ENCODE data around the gene COL23A1.

COL23A1 gene

GRCh38 chr5:178338126-178338749, 252.0 kb downstream of the COL23A1 start:
- no peak for DNase-seq (ENCODE audit: low read depth)
- no peak for TF ChIP-seq CTCF (IDR thresholded peaks at IDR 0.05; ENCODE audit: insufficient read depth, low read depth, low read length, missing control alignments)
- H3K4me3 ChIP-seq (ENCODE audit: low read length): no peak overlapping the region

GRCh38 chr5:178337334-178337741, 252.9 kb downstream of the COL23A1 start:
- TF ChIP-seq CTCF (IDR thresholded peaks at IDR 0.05; ENCODE audit: insufficient read depth, low read depth, low read length, missing control alignments): no peak
- DNase-seq (ENCODE audit: low read depth): no peak
- H3K4me3 ChIP-seq (ENCODE audit: low read length): no peak overlapping the region

GRCh38 chr5:178336889-178337288, 253.3 kb downstream of the COL23A1 start:
- no peak for TF ChIP-seq CTCF (IDR thresholded peaks at IDR 0.05; ENCODE audit: insufficient read depth, low read depth, low read length, missing control alignments)
- no peak overlapping the region for H3K4me3 ChIP-seq (ENCODE audit: low read length)

GRCh38 chr5:178335302-178336030, 254.7 kb downstream of the COL23A1 start:
- no peak for DNase-seq (ENCODE audit: low read depth)
- H3K4me3 ChIP-seq (ENCODE audit: low read length): no peak overlapping the region
- no peak for TF ChIP-seq CTCF (IDR thresholded peaks at IDR 0.05; ENCODE audit: insufficient read depth, low read depth, low read length, missing control alignments)

More at GRCh38 chr5:178336889-178337288, 253.3 kb downstream of the COL23A1 start:
- no peak for DNase-seq (ENCODE audit: low read depth)

DNA sequence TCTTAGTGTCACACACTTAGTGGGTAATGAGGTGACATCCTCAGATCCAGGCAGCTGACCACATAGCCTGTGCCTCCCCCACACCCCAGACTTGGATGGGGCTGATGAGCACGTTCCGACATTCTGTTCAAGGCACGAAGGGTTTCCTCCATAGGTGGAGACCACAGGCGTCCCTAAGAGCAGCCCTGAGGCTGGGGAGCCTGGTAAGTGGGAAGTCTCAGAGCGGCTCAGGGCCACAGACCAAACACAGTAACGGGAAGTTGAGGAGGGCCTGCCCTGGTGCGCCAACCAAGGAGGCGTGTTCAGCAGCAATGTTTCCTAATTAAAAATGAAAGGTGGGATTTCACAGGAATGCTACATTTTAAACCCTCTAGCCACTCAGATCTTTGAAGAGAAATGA, 255.3 kb downstream of the COL23A1 start:
- TF ChIP-seq CTCF (IDR thresholded peaks at IDR 0.05; ENCODE audit: insufficient read depth, low read depth, low read length, missing control alignments): no peak
- no peak for DNase-seq (ENCODE audit: low read depth)
- H3K4me3 ChIP-seq (ENCODE audit: low read length): no peak overlapping the region

DNA sequence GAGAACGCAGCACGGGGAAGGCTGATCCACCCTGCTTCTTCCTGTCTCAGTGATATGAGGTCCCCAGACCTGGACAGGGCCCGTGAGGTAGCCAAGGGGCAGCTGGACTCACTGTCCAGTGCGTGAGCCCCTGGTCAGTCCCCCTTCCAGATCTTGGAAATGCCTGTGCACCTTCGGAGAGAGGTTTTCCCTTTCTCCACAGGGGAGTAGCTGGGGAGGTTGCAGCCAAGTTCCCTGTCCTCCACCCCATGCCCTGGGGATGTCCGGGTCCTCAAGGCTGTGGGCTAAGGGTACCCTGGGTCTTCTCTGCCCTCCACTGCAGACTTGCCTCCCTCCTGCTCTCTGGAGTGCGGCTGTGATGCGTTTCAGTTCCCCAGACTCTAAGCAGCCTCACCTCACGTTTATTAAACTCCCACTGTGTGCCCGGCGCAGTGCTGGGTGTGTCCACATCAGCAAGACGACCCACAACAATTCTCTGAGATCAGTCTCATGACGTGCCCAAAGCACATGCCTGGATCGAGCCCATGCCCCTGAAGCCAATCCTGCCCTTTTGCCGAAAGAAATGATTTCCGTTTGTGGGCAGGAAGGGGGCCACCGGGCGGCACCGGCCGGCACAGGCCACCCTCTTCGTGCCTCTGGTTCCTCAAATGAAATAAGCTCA, 256.2 kb downstream of the COL23A1 start:
- DNase-seq (ENCODE audit: low read depth): no peak
- TF ChIP-seq CTCF (IDR thresholded peaks at IDR 0.05; ENCODE audit: insufficient read depth, low read depth, low read length, missing control alignments): no peak
- no peak overlapping the region for H3K4me3 ChIP-seq (ENCODE audit: low read length)

Measured in epithelial cell of esophagus (primary cell).